Endothelial cell of coronary artery (primary cell): ENCODE measurements around the gene TRAF4. TPM values are rescaled to one million over a fixed set of nuclear protein-coding genes. Genes with fewer than 3 reads are reported as not detected.

Source experiments
- total RNA-seq: library from RNA; depleted of rRNA; stranded (reverse); fragments of >200 nt; gene quantifications from 2 replicates; pipeline ENCODE4 v1.2.3, GENCODE V29; 2014

The TRAF4 gene, protein sequence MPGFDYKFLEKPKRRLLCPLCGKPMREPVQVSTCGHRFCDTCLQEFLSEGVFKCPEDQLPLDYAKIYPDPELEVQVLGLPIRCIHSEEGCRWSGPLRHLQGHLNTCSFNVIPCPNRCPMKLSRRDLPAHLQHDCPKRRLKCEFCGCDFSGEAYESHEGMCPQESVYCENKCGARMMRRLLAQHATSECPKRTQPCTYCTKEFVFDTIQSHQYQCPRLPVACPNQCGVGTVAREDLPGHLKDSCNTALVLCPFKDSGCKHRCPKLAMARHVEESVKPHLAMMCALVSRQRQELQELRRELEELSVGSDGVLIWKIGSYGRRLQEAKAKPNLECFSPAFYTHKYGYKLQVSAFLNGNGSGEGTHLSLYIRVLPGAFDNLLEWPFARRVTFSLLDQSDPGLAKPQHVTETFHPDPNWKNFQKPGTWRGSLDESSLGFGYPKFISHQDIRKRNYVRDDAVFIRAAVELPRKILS
- total RNA-seq = 35.3 and 40.6 TPM in 2 replicates

GRCh38 chr17:28743243-28744103 lies at the start of gene TRAF4:
Gene TRAF4, plus strand, starts transcription at chr17:28744011. Its CDS starts 102 bp downstream, at chr17:28744113.

GRCh38 chr17:28711723-28712031 lies 32.1 kb upstream of the TRAF4 start, which contains the start of gene PROCA1:
Gene PROCA1, minus strand, starts transcription at chr17:28711888. Its CDS starts 228 bp downstream, at chr17:28711660.

DNA sequence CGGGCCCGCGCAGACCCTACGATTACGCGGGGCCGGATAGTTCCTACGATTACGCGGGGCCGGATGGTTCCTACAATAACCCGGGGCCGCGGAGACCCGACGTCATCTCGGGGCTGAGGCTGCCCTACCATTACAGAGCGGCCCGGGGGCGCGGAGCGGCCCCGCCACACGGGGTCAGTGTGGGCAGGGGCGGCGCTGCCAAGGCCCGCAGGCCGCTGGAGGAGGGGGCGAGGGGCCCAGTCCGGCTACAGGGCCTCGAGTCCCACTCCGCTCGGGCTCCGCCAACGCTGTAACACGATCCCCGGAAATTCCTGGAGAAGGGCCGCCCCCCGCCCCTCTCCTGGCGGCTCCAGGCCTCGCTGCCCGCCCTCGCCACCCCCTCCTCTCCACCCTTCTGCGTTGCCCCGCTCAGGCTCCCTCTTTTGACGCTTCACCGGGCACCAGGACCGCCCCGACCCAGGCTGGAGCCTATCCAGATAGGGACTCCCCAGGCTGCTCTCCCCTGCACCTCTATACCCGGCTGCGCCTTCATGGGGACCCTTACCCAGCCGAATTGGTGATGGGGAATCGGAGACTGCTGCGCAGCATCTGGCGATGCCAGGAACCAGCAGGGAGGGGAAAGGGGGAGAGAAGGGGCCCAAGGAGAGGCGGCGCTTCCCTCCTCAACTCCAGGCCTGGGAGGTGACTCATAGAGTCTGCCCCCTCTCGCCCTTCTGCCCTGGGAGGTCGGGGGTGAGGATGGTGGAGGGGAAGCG lies 26.1 kb upstream of the TRAF4 start, which contains the start of gene RAB34:
TSS of gene RAB34 (minus strand) at position 291 of the 755 bp plus-strand sequence. CDS start 602 bp downstream, outside the sequence.

GRCh38 chr17:28726226-28726626 lies 17.6 kb upstream of the TRAF4 start, which contains the start of gene TLCD1:
Gene TLCD1, minus strand, starts transcription at chr17:28726233. Its CDS starts 136 bp downstream, at chr17:28726097.

DNA sequence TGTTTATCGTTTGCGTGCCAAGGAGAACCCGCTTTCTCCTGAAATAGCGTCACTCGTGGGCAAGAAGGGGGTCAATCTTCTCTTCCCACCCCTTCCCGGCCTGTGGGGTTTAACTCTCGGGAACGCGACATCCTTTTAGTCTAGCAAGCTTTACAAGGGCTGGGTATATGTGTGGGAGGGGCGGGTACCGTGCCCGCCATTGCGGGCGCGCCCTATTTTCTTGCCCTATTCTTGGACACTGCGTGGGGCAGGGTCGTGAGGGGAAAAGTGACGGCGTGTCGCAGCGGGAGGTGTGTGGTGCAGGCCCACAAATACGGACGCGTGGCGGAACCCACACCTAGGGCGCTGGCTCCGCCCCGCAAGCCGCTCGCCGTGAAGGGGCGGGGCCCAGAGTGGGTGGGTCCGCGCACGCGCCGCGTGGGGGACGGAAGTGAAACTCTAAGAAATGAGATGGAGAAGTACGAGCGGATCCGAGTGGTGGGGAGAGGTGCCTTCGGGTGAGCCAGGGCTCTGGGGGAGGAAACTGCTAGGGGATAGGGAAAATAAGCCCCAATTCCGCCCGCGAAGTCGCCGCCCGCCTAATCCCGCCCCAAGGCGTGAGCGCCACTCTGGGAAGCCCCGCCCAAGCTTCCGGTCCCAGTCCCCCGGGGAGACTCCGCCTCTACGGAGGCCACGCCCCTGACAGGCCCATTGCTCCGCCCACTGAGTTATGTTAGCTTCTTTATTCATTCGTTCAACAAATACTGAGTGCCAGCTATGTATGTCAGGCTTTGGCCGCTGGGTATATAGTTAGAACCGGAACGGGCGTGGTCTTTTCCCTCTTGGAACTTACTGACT lies 15.2 kb upstream of the TRAF4 start, which contains the start of gene NEK8:
TSS of gene NEK8 (plus strand) at position 425 of the 837 bp plus-strand sequence. CDS start at position 451, 26 bp downstream.

Other genes starting within 250 kb of the TRAF4 start
- not detected in 2 replicates for gene FOXN1, start 237.7 kb upstream of the TRAF4 start, total RNA-seq
- 17.1 and 20.6 TPM in 2 replicates for gene UNC119, start 191.4 kb upstream of the TRAF4 start, total RNA-seq
- gene PIGS, start 172.5 kb upstream of the TRAF4 start, total RNA-seq = 36.9 and 56.0 TPM in 2 replicates
- gene ALDOC, start 167.1 kb upstream of the TRAF4 start, total RNA-seq = 13.5 and 37.7 TPM in 2 replicates
- 14.8 and 35.4 TPM in 2 replicates for gene SPAG5, start 145.0 kb upstream of the TRAF4 start, total RNA-seq
- gene RSKR, start 129.8 kb upstream of the TRAF4 start, total RNA-seq = 4.3 and 5.6 TPM in 2 replicates
- 193 and 195 TPM in 2 replicates for gene BLTP2, start 98.9 kb upstream of the TRAF4 start, total RNA-seq
- 67.7 and 70.2 TPM in 2 replicates for gene SDF2, start 82.1 kb upstream of the TRAF4 start, total RNA-seq
- 43.0 and 53.9 TPM in 2 replicates for gene SUPT6H, start 81.8 kb upstream of the TRAF4 start, total RNA-seq
- 0.81 and 0.94 TPM in 2 replicates for gene PROCA1, start 32.1 kb upstream of the TRAF4 start, total RNA-seq
- 47.1 and 74.8 TPM in 2 replicates for gene RAB34, start 26.1 kb upstream of the TRAF4 start, total RNA-seq
- 1,119 and 1,150 TPM in 2 replicates for gene RPL23A, start 24.0 kb upstream of the TRAF4 start, total RNA-seq
- gene TLCD1, start 17.8 kb upstream of the TRAF4 start, total RNA-seq = 1.3 and 1.7 TPM in 2 replicates
- gene NEK8, start 15.2 kb upstream of the TRAF4 start, total RNA-seq = 1.1 and 2.4 TPM in 2 replicates
- gene FAM222B, start 98.8 kb downstream of the TRAF4 start, total RNA-seq = 3.2 and 6.3 TPM in 2 replicates
- 21.7 and 23.3 TPM in 2 replicates for gene ERAL1, start 111.0 kb downstream of the TRAF4 start, total RNA-seq
- gene FLOT2, start 153.7 kb downstream of the TRAF4 start, total RNA-seq = 59.1 and 62.1 TPM in 2 replicates
- 3.1 and 5.2 TPM in 2 replicates for gene DHRS13, start 159.1 kb downstream of the TRAF4 start, total RNA-seq
- gene PHF12, start 207.5 kb downstream of the TRAF4 start, total RNA-seq = 8.8 and 16.3 TPM in 2 replicates